ENCODE results near the gene TRAPPC3L.

Gene TRAPPC3L

DNA sequence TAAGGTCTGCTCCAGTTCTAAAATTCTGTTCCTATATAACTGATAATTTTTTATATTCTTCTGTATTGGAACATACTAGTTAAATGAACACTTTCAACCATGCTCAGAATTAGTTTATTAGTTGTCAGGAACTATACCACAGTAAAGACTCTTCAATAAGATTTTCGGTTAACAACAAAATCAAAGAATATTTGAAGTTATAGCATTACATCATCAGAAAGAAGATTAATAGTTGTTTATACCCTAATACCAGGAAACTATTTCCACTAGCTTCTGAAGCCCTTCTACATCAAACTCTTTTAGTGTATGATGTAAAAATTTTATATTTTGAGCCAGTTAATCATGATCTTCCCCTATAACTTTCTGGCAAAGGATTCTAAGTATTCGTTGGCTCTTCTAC, 14.6 kb upstream of the TRAPPC3L start:
- H3K27ac ChIP-seq: no peak overlapping the region
- TF ChIP-seq ZFX (IDR thresholded peaks at IDR 0.05; ENCODE audit: borderline replicate concordance): no peak
- TF ChIP-seq, protein P1, sequence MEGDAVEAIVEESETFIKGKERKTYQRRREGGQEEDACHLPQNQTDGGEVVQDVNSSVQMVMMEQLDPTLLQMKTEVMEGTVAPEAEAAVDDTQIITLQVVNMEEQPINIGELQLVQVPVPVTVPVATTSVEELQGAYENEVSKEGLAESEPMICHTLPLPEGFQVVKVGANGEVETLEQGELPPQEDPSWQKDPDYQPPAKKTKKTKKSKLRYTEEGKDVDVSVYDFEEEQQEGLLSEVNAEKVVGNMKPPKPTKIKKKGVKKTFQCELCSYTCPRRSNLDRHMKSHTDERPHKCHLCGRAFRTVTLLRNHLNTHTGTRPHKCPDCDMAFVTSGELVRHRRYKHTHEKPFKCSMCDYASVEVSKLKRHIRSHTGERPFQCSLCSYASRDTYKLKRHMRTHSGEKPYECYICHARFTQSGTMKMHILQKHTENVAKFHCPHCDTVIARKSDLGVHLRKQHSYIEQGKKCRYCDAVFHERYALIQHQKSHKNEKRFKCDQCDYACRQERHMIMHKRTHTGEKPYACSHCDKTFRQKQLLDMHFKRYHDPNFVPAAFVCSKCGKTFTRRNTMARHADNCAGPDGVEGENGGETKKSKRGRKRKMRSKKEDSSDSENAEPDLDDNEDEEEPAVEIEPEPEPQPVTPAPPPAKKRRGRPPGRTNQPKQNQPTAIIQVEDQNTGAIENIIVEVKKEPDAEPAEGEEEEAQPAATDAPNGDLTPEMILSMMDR (IDR thresholded peaks at IDR 0.05): no peak

DNA sequence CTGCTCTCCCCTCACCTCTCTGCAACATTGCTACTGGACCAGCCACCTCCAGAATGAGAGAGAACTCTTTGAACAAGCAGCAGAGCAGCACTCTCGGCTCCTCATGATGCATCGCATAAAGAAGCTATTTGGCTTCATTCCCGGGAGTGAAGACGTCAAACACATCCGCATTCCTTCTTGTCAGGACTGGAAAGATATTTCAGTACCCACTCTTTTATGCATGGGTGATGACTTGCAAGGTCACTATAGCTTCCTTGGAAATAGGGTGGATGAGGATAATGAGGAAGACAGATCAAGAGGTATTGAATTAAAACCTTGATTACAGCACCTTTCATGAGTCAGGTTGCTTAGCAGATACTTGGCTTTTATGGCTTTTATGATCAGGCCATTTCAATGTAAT, 12.4 kb upstream of the TRAPPC3L start:
- H3K27ac ChIP-seq: no peak overlapping the region
- no peak for TF ChIP-seq ZFX (IDR thresholded peaks at IDR 0.05; ENCODE audit: borderline replicate concordance)
- TF ChIP-seq, protein P1 (IDR thresholded peaks at IDR 0.05): no peak

DNA sequence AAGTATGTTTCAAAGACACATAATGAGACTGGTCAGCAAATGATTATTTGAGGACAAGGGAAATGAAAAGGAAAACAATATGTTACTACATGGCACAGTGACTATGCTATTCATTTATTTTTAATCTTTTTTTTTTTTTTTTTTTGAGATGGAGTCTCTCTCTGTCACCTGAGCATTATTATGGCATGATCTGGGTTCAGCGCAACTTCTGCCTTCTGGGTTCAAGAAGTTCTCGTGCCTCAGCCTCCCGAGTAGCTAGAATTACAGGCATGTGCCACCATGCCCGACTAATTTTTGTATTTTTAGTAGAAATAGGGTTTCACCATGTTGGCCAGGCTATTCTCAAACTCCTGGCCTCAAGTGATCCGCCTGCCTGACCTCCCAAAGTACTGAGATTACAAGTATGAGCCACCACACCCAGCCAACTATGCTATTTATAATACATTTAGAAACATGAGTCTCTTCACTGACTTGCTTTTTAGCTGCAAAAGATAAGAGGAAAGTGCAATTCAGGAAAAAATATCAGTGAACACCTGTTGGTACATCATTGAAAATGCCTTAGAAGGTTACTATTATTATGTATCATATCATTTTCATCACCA, 11.4 kb upstream of the TRAPPC3L start:
- H3K27ac ChIP-seq: no peak overlapping the region
- no peak for TF ChIP-seq ZFX (IDR thresholded peaks at IDR 0.05; ENCODE audit: borderline replicate concordance)
- TF ChIP-seq, protein P1 (IDR thresholded peaks at IDR 0.05): no peak

DNA sequence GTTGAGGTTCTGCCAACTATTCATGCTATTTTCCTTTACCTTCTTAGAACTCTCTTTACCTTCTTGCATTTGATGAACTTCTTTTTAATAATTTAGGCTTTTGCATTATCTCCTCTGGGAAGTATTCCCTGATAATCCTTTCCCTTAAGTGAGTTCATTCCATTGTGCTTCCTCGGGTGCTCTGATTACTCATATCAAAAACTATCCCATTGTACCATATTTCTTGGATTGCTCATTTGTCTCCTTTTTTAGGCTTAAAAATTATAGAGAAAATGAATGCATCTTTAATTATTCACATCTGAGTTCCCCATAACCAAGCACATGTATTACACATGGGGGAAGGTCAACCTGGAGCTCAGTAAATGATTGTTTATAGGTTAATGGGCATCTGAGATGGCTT, 10.6 kb upstream of the TRAPPC3L start:
- H3K27ac ChIP-seq: no peak overlapping the region
- TF ChIP-seq, protein P1 (IDR thresholded peaks at IDR 0.05): no peak
- no peak for TF ChIP-seq ZFX (IDR thresholded peaks at IDR 0.05; ENCODE audit: borderline replicate concordance)

DNA sequence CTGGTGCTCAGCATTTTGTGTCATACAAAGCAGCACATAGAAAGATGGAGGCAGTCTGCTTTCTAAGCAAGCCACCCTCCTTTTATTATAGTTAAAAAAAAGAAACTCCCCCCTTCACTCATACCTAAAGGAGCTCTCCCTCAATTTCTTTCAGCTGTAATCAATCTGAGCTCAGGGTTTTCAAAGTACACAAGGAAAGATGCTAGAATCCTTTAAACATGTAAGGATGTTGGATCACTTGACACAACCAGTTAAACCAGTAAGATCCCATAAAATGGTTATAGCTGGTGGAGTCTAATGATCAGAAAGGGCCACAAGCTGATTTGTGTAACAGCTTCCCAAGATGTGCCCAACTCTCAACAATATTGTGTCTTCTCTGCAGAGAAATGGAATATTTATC, 8.0 kb upstream of the TRAPPC3L start, which contains the start of gene CALHM4:
TSS of gene CALHM4 (plus strand) at position 301 of the 400 bp plus-strand sequence. CDS start at position 344, 43 bp downstream.
- no peak for TF ChIP-seq ZFX (IDR thresholded peaks at IDR 0.05; ENCODE audit: borderline replicate concordance)
- TF ChIP-seq, protein P1 (IDR thresholded peaks at IDR 0.05): no peak
- no peak within 1 kb of the TSS for H3K27ac ChIP-seq

DNA sequence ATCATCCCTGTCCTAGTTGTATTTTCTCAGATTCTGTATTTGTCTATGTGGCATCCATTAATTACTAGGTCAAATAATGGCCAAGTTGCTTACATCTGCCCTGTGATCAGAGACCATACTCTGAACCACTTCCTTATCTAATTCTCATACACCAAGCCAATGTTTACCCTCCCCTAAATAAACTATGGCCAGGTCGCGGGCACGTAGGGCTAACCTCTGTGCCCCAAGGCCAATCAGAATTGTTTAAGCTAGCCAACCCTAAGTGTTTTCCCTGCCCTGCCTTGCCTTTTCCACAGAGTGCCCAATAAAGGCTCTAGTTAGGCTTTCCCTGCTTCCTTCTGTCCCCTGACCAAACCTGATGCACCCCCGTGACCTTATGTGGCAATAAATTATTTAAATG, 5.3 kb upstream of the TRAPPC3L start:
- TF ChIP-seq, protein P1 (IDR thresholded peaks at IDR 0.05): no peak
- no peak for TF ChIP-seq ZFX (IDR thresholded peaks at IDR 0.05; ENCODE audit: borderline replicate concordance)
- H3K27ac ChIP-seq: no peak overlapping the region

DNA sequence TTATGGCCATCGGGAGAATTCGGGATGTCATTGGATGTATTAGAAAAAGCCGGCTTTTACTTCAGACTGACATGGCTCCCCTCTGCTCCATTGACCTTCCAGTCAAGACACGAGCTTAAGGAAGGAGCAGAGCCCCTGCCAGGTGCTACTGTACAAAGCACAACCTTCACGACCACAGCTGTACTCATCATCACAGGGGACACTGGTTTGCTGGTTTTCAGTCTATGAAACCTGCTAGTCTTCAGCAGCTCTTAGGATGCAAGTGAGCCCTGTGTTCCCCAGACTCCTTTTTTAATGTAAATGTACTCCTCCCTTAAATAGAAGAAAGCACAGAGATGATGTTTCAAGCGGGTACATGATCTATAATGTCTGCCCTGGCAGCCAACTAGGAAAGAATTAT, 1.9 kb upstream of the TRAPPC3L start:
- no peak overlapping the region for H3K27ac ChIP-seq
- TF ChIP-seq, protein P1 (IDR thresholded peaks at IDR 0.05): no peak
- no peak for TF ChIP-seq ZFX (IDR thresholded peaks at IDR 0.05; ENCODE audit: borderline replicate concordance)
